ENCODE data around the gene ST8SIA6. TPM values are rescaled to one million over a fixed set of nuclear protein-coding genes. Genes with fewer than 3 reads are reported as not detected.
A peak's percentile ranks its signal among the peaks of the same experiment; 100 is the strongest.

Gene ST8SIA6
- total RNA-seq, 1 donor from 2014 or later: not detected

GRCh38 chr10:17432723-17433122 lies 21.7 kb downstream of the ST8SIA6 start:
- Histone ChIP-seq H3K27me3 (no peaks in the 10 kb centered on the region), H3K36me3 (no peaks in the 10 kb centered on the region), H3K9me3 (no peaks in the 10 kb centered on the region), H3K4me1 (peaks cover 0 to 3% of the 10 kb centered on the region in 2 donors), H3K4me3 (no peak overlapping the region), H3K27ac (no peak overlapping the region)
- intact Hi-C loops (cut with DNase I): loop anchor here (5.0 kb wide), 2 partner anchors 140 to 590 kb away; no protein-coding TSS in a partner anchor
- DNase-seq (ENCODE audit: low spot score in 2 of 2): no peak
- TF ChIP-seq CTCF (IDR thresholded peaks at IDR 0.05): no peak

- intact Hi-C loops (cut with DNase I): loop anchor here (5.0 kb wide), 2 partner anchors 140 to 590 kb away; no protein-coding TSS in a partner anchor
- Histone ChIP-seq H3K4me3 (no peak overlapping the region), H3K4me1 (peaks cover 0 to 3% of the 10 kb centered on the region in 2 donors), H3K27ac (no peak overlapping the region), H3K27me3 (no peaks in the 10 kb centered on the region), H3K36me3 (no peaks in the 10 kb centered on the region), H3K9me3 (no peaks in the 10 kb centered on the region)
- DNase-seq (ENCODE audit: low spot score in 2 of 2): no peak
- no peak for TF ChIP-seq CTCF (IDR thresholded peaks at IDR 0.05)
Observed at GRCh38 chr10:17431871-17432311, 22.5 kb downstream of the ST8SIA6 start.

GRCh38 chr10:17430647-17431355 lies 23.6 kb downstream of the ST8SIA6 start:
- no peak overlapping the region for H3K27ac ChIP-seq
- peak in 1 of 2 donors; percentile 83 for DNase-seq (ENCODE audit: low spot score in 2 of 2)
- H3K9me3 ChIP-seq: no peaks in the 10 kb centered on the region
- TF ChIP-seq CTCF (IDR thresholded peaks at IDR 0.05): peak; percentile 55 to 92 (median 87)
- intact Hi-C loops (cut with DNase I): loop anchor here (5.0 kb wide), 2 partner anchors 138 to 588 kb away; no protein-coding TSS in a partner anchor
- no peaks in the 10 kb centered on the region for H3K27me3 ChIP-seq
- no peaks in the 10 kb centered on the region for H3K36me3 ChIP-seq
- peak overlapping the region in 1 of 2 donors; percentile 3 for H3K4me3 ChIP-seq
- peaks cover 0 to 3% of the 10 kb centered on the region in 2 donors for H3K4me1 ChIP-seq

- no peaks in the 10 kb centered on the region for H3K9me3 ChIP-seq
- intact Hi-C loops (cut with DNase I): no loop called here
- H3K36me3 ChIP-seq: no peaks in the 10 kb centered on the region
- peaks cover 0 to 3% of the 10 kb centered on the region in 2 donors for H3K4me1 ChIP-seq
- no peak overlapping the region for H3K4me3 ChIP-seq
- DNase-seq (ENCODE audit: low spot score in 2 of 2): no peak
- no peak for TF ChIP-seq CTCF (IDR thresholded peaks at IDR 0.05)
- H3K27me3 ChIP-seq: no peaks in the 10 kb centered on the region
- no peak overlapping the region for H3K27ac ChIP-seq
Observed at GRCh38 chr10:17429490-17429889, 24.9 kb downstream of the ST8SIA6 start.

GRCh38 chr10:17428351-17429097 lies 25.9 kb downstream of the ST8SIA6 start:
- Histone ChIP-seq H3K9me3 (no peaks in the 10 kb centered on the region), H3K27ac (no peak overlapping the region), H3K27me3 (no peaks in the 10 kb centered on the region), H3K4me3 (no peak overlapping the region), H3K4me1 (peaks cover 0 to 3% of the 10 kb centered on the region in 2 donors), H3K36me3 (no peaks in the 10 kb centered on the region)
- no peak for TF ChIP-seq CTCF (IDR thresholded peaks at IDR 0.05)
- no peak for DNase-seq (ENCODE audit: low spot score in 2 of 2)
- intact Hi-C loops (cut with DNase I): no loop called here

All from ascending aorta (tissue), 2 donors.